Smooth muscle cell (in vitro differentiated cells): ENCODE measurements around the gene UBAC2. TPM values are rescaled to one million over a fixed set of nuclear protein-coding genes. Genes with fewer than 3 reads are reported as not detected.
"Not testable (repeated sequence)": the region's sequence is repeated elsewhere in the genome, so short reads cannot be mapped to it uniquely, and the experiment has no call there.

ENCODE experiments used
- DNase-seq: peaks from one replicate; lab custom pipeline; 2025; ENCODE audit not compliant: unreplicated experiment; lab: John Stamatoyannopoulos, UW
- H2AFZ ChIP-seq: fragments of 200-600 bp; sonication (generic); 2 replicates; pipeline ENCODE4 v1.6.0; 2016; ENCODE audit warnings: antibody characterized with exemption, low read depth, mild to moderate bottlenecking
- H3F3A ChIP-seq: fragments of 200-600 bp; sonication (generic); 2 replicates; pipeline ENCODE4 v1.6.0; 2017; ENCODE audit warnings: antibody characterized with exemption, low read depth
- H3K27ac ChIP-seq: fragments of 200-600 bp; sonication (generic); 2 replicates; pipeline ENCODE4 v1.5.1; 2016; ENCODE audit warnings: low read depth, mild to moderate bottlenecking
- H3K27me3 ChIP-seq: fragments of 200-600 bp; sonication (generic); 2 replicates; pipeline ENCODE4 v1.6.1; 2016; ENCODE audit warnings: low read depth, mild to moderate bottlenecking
- H3K36me3 ChIP-seq: fragments of 200-600 bp; sonication (generic); 2 replicates; pipeline ENCODE4 v1.5.1; 2016; ENCODE audit warnings: low read depth
- H3K4me1 ChIP-seq: fragments of 200-600 bp; sonication (generic); 2 replicates; pipeline ENCODE4 v1.5.1; 2016; ENCODE audit warnings: low read depth
- H3K4me2 ChIP-seq: fragments of 200-600 bp; sonication (generic); 2 replicates; pipeline ENCODE4 v1.6.0; 2016; ENCODE audit warnings: mild to moderate bottlenecking
- H3K4me3 ChIP-seq: fragments of 200-600 bp; sonication (generic); 2 replicates; pipeline ENCODE4 v1.5.1; 2016; ENCODE audit warnings: mild to moderate bottlenecking
- H3K79me2 ChIP-seq: fragments of 200-600 bp; sonication (generic); 2 replicates; pipeline ENCODE4 v1.6.0; 2016; ENCODE audit warnings: low read depth, mild to moderate bottlenecking
- H3K9ac ChIP-seq: fragments of 200-600 bp; sonication (generic); 2 replicates; pipeline ENCODE4 v1.6.0; 2016; ENCODE audit warnings: low read depth
- H3K9me3 ChIP-seq: fragments of 200-600 bp; sonication (generic); replicated peaks from 2 replicates; pipeline ENCODE4 v1.5.1; 2016; ENCODE audit warnings: low read depth
- H4K20me1 ChIP-seq: fragments of 200-600 bp; sonication (generic); 2 replicates; pipeline ENCODE4 v1.6.0; 2016; ENCODE audit warnings: low read depth
- CTCF ChIP-seq: fragments of 200-600 bp; sonication (generic); IDR thresholded peaks from 2 replicates; pipeline ENCODE4 v1.5.1; 2017; ENCODE audit warnings: borderline replicate concordance, mild to moderate bottlenecking, antibody characterized with exemption; ENCODE audit not compliant: insufficient read depth, poor library complexity, severe bottlenecking
- WGBS: methylation state at CpG from one replicate; pipeline ENCODE4 v1.1.7; 2016; ENCODE audit warnings: low lambda C conversion rate; 5-methylcytosine and 5-hydroxymethylcytosine counted together
- polyA plus RNA-seq: library from polyadenylated mRNA; unstranded; fragments of >200 nt; fragmentation: Nextera tagmentation; extraction: Ambion mirVana; gene quantifications from 2 replicates; pipeline ENCODE4 v1.2.1, GENCODE V29; 2016
- total RNA-seq: library from RNA; depleted of rRNA; stranded (reverse); fragments of >200 nt; gene quantifications from 2 replicates; pipeline ENCODE4 v1.2.3, GENCODE V29; 2014

Gene UBAC2
- total and polyA plus RNA-seq, 2 experiments from 2014 or later, result 58.4 to 74.0 TPM

GRCh38 chr13:99231721-99232120 is 31.1 kb downstream of the UBAC2 start:
- Histone ChIP-seq H3K9ac (no peak overlapping the region), H3K9me3 (no peaks in the 10 kb centered on the region), H3K4me2 (no peak overlapping the region), H2AFZ (no peak overlapping the region), H3K4me3 (no peak overlapping the region), H4K20me1 (peaks cover 89% of the 10 kb centered on the region), H3K79me2 (peaks cover 48% of the 10 kb centered on the region), H3K27me3 (no peaks in the 10 kb centered on the region), H3K27ac (no peak overlapping the region), H3K4me1 (peaks cover 6% of the 10 kb centered on the region), H3K36me3 (no peaks in the 10 kb centered on the region), H3F3A (peaks cover 4% of the 10 kb centered on the region)
- no peak for DNase-seq
- WGBS, result 96% methylated on average over 1 of the region's 1 CpG
- TF ChIP-seq CTCF, result no peak

- Histone ChIP-seq H3K4me1 (no peaks in the 10 kb centered on the region), H3K27ac (no peak overlapping the region), H2AFZ (no peak overlapping the region), H3K27me3 (no peaks in the 10 kb centered on the region), H3K9ac (no peak overlapping the region), H3K9me3 (no peaks in the 10 kb centered on the region), H3F3A (no peaks in the 10 kb centered on the region), H3K4me3 (no peak overlapping the region), H3K36me3 (peaks cover 11% of the 10 kb centered on the region), H4K20me1 (peaks cover 40% of the 10 kb centered on the region), H3K4me2 (no peak overlapping the region), H3K79me2 (peaks cover 16% of the 10 kb centered on the region)
- no peak for DNase-seq
- TF ChIP-seq CTCF, result no peak
- WGBS, result 98% methylated on average over 8 of the region's 8 CpGs
Measured at GRCh38 chr13:99237981-99238662, 37.5 kb downstream of the UBAC2 start.

GRCh38 chr13:99246100-99246499 is 45.4 kb downstream of the UBAC2 start:
- no peaks in the 10 kb centered on the region for H3F3A ChIP-seq
- H3K27ac ChIP-seq, result no peak overlapping the region
- H3K79me2 ChIP-seq, result no peaks in the 10 kb centered on the region
- no peaks in the 10 kb centered on the region for H3K4me1 ChIP-seq
- WGBS, result 100% methylated on average over 1 of the region's 1 CpG
- no peak for DNase-seq
- H3K4me2 ChIP-seq, result no peak overlapping the region
- no peaks in the 10 kb centered on the region for H4K20me1 ChIP-seq
- no peak overlapping the region for H3K4me3 ChIP-seq
- no peak overlapping the region for H3K9ac ChIP-seq
- TF ChIP-seq CTCF, result no peak
- no peaks in the 10 kb centered on the region for H3K36me3 ChIP-seq
- H3K9me3 ChIP-seq, result no peaks in the 10 kb centered on the region
- no peaks in the 10 kb centered on the region for H3K27me3 ChIP-seq
- no peak overlapping the region for H2AFZ ChIP-seq

- H4K20me1 ChIP-seq, H3K4me1 ChIP-seq, H3K9ac ChIP-seq, H3K4me2 ChIP-seq, H3K36me3 ChIP-seq, H3F3A ChIP-seq, DNase-seq, H3K4me3 ChIP-seq, H2AFZ ChIP-seq, H3K79me2 ChIP-seq, H3K27ac ChIP-seq, H3K27me3 ChIP-seq, H3K9me3 ChIP-seq: not testable (repeated sequence)
- WGBS, result 87% methylated on average over 3 of the region's 3 CpGs
Measured at GRCh38 chr13:99249178-99249577, 48.5 kb downstream of the UBAC2 start.

- not testable (repeated sequence) for H3F3A ChIP-seq, H3K27me3 ChIP-seq, DNase-seq, H3K36me3 ChIP-seq, H3K79me2 ChIP-seq, H3K9ac ChIP-seq, H2AFZ ChIP-seq, H3K4me3 ChIP-seq, H3K4me1 ChIP-seq, H3K27ac ChIP-seq, H3K4me2 ChIP-seq, H4K20me1 ChIP-seq, H3K9me3 ChIP-seq
- WGBS, result 85% methylated on average over 2 of the region's 2 CpGs
Measured at GRCh38 chr13:99249606-99250005, 49.0 kb downstream of the UBAC2 start.
